Gastrocnemius medialis (tissue), 4 donors: Measurements from ENCODE around the gene ALPL.

Source experiments
- CTCF ChIP-seq, 5 experiments: fragments of 450-650 bp in 3 of 5; fragments of 200-600 bp in 2 of 5; sonication (generic) in 2 of 5; IDR thresholded peaks in 4 of 5; conservative IDR thresholded peaks in 1 of 5; 1 replicate in 4 of 5; 2 replicates in 1 of 5; pipeline ENCODE4 v1.5.1; 2016 to 2019; ENCODE audit warnings: antibody characterized with exemption in 5 of 5, mild to moderate bottlenecking in 3 of 5, moderate library complexity in 3 of 5
- POLR2A ChIP-seq, 2 donors: fragments of 450-650 bp; IDR thresholded peaks; one replicate each; pipeline ENCODE4 v1.6.1; 2017; ENCODE audit warnings: antibody characterized with exemption in 2 of 2, mild to moderate bottlenecking in 2 of 2, moderate library complexity in 2 of 2

GRCh38 chr1:21618059-21618458, 108.8 kb downstream of the ALPL start:
- no peak for TF ChIP-seq CTCF (IDR thresholded peaks at IDR 0.05 in 4 of 5, conservative IDR thresholded peaks at IDR 0.05 in 1 of 5)
- TF ChIP-seq POLR2A (IDR thresholded peaks at IDR 0.05) = no peak
